CD4-positive, alpha-beta T cell (primary cell): ENCODE data around the gene KLHL18. TPM values are rescaled to one million over a fixed set of nuclear protein-coding genes. Genes with fewer than 3 reads are reported as not detected.

Experiments
- ATAC-seq: fragments of 200-7000 bp; cut with Tn5 transposase; one replicate; pipeline ENCODE4 v1.10.0; 2022; ENCODE audit warnings: mild to moderate bottlenecking; ENCODE audit not compliant: poor library complexity
- CTCF ChIA-PET: fragments of 350-600 bp; sonication (Branson Sonifier 250); formaldehyde crosslinking; loops from one replicate; lab custom pipeline; 2021; ENCODE audit warnings: antibody characterized with exemption, inconsistent platforms; lab: Charles Lee
- POLR2A ChIA-PET: fragments of 350-600 bp; sonication (Branson Sonifier 250); formaldehyde crosslinking; loops from one replicate; lab custom pipeline; 2021; ENCODE audit warnings: antibody characterized with exemption, inconsistent platforms; lab: Charles Lee
- DNase-seq, 14 experiments: peaks; one replicate each; pipeline ENCODE4 v3.0.0-alpha.2; 2013 to 2020; ENCODE audit warnings: mixed read lengths in 2 of 14
- H3K27ac ChIP-seq, 2 donors: one replicate each; pipeline versions ENCODE4 v1.5.1 to v1.7.0; 2013; ENCODE audit warnings: low read length in 2 of 2, low read depth in 1 of 2, mild to moderate bottlenecking in 1 of 2
- H3K27me3 ChIP-seq, 2 experiments: 1 replicate in 1 of 2; 2 replicates in 1 of 2; pipeline versions ENCODE4 v1.6.1 to v1.7.0; 2013; ENCODE audit warnings: low read length in 2 of 2, control low read depth in 1 of 2, mild to moderate bottlenecking in 1 of 2, moderate library complexity in 1 of 2; ENCODE audit not compliant: insufficient read depth in 2 of 2, control insufficient read depth in 1 of 2
- H3K36me3 ChIP-seq: one replicate; pipeline ENCODE4 v1.6.1; 2013; ENCODE audit warnings: low read length, control low read depth; ENCODE audit not compliant: insufficient read depth
- H3K4me1 ChIP-seq: one replicate; pipeline ENCODE4 v1.6.1; 2013; ENCODE audit warnings: low read length, control low read depth; ENCODE audit not compliant: insufficient read depth
- H3K4me3 ChIP-seq: one replicate; pipeline ENCODE4 v1.5.1; 2013; ENCODE audit warnings: mild to moderate bottlenecking, low read length, moderate library complexity
- H3K9me3 ChIP-seq, 2 experiments: 1 replicate in 1 of 2; 2 replicates in 1 of 2; pipeline versions ENCODE4 v1.6.1 to v1.7.0; 2013; ENCODE audit warnings: low read length in 2 of 2, mild to moderate bottlenecking in 2 of 2, control low read depth in 1 of 2, moderate library complexity in 1 of 2; ENCODE audit not compliant: control insufficient read depth in 1 of 2, insufficient read depth in 1 of 2
- H3K27ac Mint-ChIP-seq: one replicate; pipeline ENCODE4 v1.8.0; 2020; ENCODE audit warnings: mixed read lengths
- H3K27me3 Mint-ChIP-seq: one replicate; pipeline ENCODE4 v1.8.0; 2021; ENCODE audit warnings: mixed read lengths
- H3K36me3 Mint-ChIP-seq: one replicate; pipeline ENCODE4 v1.8.0; 2021; ENCODE audit warnings: low read depth, mixed read lengths
- H3K4me1 Mint-ChIP-seq: one replicate; pipeline ENCODE4 v1.8.0; 2021; ENCODE audit warnings: low read depth, mixed read lengths
- H3K4me3 Mint-ChIP-seq: one replicate; pipeline ENCODE4 v1.8.0; 2020; ENCODE audit warnings: mild to moderate bottlenecking, mixed read lengths
- H3K9me3 Mint-ChIP-seq: one replicate; pipeline ENCODE4 v1.8.0; 2020; ENCODE audit warnings: mixed read lengths
- CTCF ChIP-seq: fragments of 200-600 bp; IDR thresholded peaks from one replicate; pipeline ENCODE4 v1.8.0; 2022; ENCODE audit warnings: antibody characterized with exemption, mild to moderate bottlenecking
- intact Hi-C, 2 experiments: fragments of 100-400 bp; cut with DNase I in 1 of 2; cut with micrococcal nuclease in 1 of 2; formaldehyde crosslinking; loops; one replicate each; pipeline versions ENCODE4 v1.15.1 to v1.9.0; 2023 to 2025; cut with DNase I, micrococcal nuclease
- total RNA-seq, 174 experiments: library from RNA in 2 of 174; stranded (reverse) in 2 of 174; gene quantifications; one replicate each; pipeline ENCODE4 v1.2.3 and lab custom pipeline; 2021 to 2026

Gene KLHL18
- total RNA-seq, 2 experiments from 2014 or later: 43.3 to 43.7 TPM

GRCh38 chr3:47273564-47273963, 9.2 kb upstream of the KLHL18 start:
- Mint-ChIP-seq H3K27me3 (no peaks in the 10 kb centered on the region), H3K36me3 (no peaks in the 10 kb centered on the region), H3K27ac (no peak overlapping the region), H3K4me1 (no peaks in the 10 kb centered on the region), H3K4me3 (no peak overlapping the region), H3K9me3 (no peaks in the 10 kb centered on the region)
- H3K27me3 ChIP-seq: no peaks in the 10 kb centered on the region
- no peaks in the 10 kb centered on the region for H3K4me1 ChIP-seq
- no peak overlapping the region for H3K27ac ChIP-seq
- ATAC-seq (no peak), DNase-seq (no peak)
- TF ChIP-seq CTCF: no peak
- ChIA-PET CTCF (no interaction called here), POLR2A (no interaction called here)
- no peak overlapping the region for H3K4me3 ChIP-seq
- H3K36me3 ChIP-seq: no peaks in the 10 kb centered on the region
- H3K9me3 ChIP-seq: no peaks in the 10 kb centered on the region
- intact Hi-C loops: no loop called here

GRCh38 chr3:47274652-47275051, 8.1 kb upstream of the KLHL18 start:
- ATAC-seq (no peak), DNase-seq (no peak)
- Mint-ChIP-seq H3K4me1 (no peaks in the 10 kb centered on the region), H3K27me3 (no peaks in the 10 kb centered on the region), H3K27ac (no peak overlapping the region), H3K9me3 (no peaks in the 10 kb centered on the region), H3K36me3 (no peaks in the 10 kb centered on the region), H3K4me3 (no peak overlapping the region)
- no peaks in the 10 kb centered on the region for H3K36me3 ChIP-seq
- no peak overlapping the region for H3K27ac ChIP-seq
- CTCF ChIA-PET: no interaction called here
- H3K4me3 ChIP-seq: no peak overlapping the region
- H3K4me1 ChIP-seq: no peaks in the 10 kb centered on the region
- POLR2A ChIA-PET: no interaction called here
- TF ChIP-seq CTCF: no peak
- no peaks in the 10 kb centered on the region for H3K27me3 ChIP-seq
- intact Hi-C loops: no loop called here
- no peaks in the 10 kb centered on the region for H3K9me3 ChIP-seq

GRCh38 chr3:47276558-47276957, 6.2 kb upstream of the KLHL18 start:
- no peak overlapping the region for H3K4me3 ChIP-seq
- H3K9me3 ChIP-seq: no peaks in the 10 kb centered on the region
- Mint-ChIP-seq H3K27ac (no peak overlapping the region), H3K27me3 (no peaks in the 10 kb centered on the region), H3K9me3 (no peaks in the 10 kb centered on the region), H3K4me1 (peaks cover 3% of the 10 kb centered on the region), H3K4me3 (no peak overlapping the region), H3K36me3 (no peaks in the 10 kb centered on the region)
- ChIA-PET POLR2A (no interaction called here), CTCF (no interaction called here)
- no peak for TF ChIP-seq CTCF
- intact Hi-C loops: no loop called here
- peaks cover 4% of the 10 kb centered on the region for H3K4me1 ChIP-seq
- DNase-seq (no peak), ATAC-seq (no peak)
- no peak overlapping the region for H3K27ac ChIP-seq
- H3K36me3 ChIP-seq: no peaks in the 10 kb centered on the region
- H3K27me3 ChIP-seq: no peaks in the 10 kb centered on the region
